ENCODE data around the gene NQO2. TPM values are rescaled to one million over a fixed set of nuclear protein-coding genes. Genes with fewer than 3 reads are reported as not detected.

The NQO2 gene
- total and polyA plus RNA-seq, 2 of the 13 experiments (the other 11 are each of a cell fraction or from before 2014, with no cell fraction given) = 32.2 to 56.5 TPM

DNA sequence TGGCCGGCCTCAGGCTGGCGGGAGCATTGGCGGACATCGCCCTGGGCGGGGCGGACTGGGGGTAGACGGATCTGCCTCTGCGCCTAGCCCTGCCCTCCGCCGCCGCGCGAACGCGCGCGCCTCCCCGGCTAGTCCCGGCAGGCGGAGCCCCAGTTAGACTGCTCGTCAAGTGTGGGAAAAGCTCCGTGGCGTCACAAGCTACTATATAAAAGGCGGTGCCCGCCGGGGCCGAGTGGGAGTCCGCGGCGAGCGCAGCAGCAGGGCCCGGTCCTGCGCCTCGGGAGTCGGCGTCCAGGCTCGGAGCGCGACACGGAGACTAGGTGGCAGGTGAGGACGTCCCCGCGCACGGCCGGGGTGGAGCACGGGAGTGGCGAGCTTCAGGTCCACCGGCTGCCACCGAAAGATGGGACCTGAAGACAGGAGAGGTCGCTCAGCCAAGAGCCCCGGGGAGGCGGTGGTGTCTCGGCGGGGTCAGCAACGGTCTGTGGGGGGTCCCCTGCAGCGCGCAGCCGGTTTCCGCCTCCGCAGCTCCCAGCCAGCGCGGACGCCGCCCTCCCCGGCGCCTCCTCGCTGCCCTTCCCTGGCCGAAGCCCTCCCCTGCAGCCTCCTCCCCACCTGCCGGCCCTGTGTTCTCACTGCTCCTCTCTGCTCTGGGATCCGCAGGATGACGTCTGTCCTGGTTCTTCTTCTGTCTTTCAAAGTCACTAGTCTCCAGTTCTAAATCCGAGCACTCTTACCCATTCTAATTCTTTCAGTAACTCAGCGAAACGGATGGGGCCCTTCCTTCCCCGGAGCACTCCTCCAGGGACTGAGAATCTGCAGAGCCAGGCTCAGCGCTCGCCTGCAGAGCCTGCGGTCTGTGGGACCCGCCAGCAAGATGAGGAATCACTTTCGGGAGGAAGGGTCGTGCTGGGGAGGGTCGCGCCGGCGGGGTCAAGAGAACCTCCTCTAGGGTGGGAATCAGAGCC, 64.3 kb downstream of the NQO2 start (continued):
- TF ChIP-seq GABPB1 (CRISPR knock-in tag; IDR thresholded peaks at IDR 0.05) = peak; percentile 78; the same call in 1 of the 2 replicates
- peak; percentile 90 for TF ChIP-seq ATF7-NPFF (CRISPR knock-in tag; IDR thresholded peaks at IDR 0.05; ENCODE audit: low read depth)
- no peak for TF ChIP-seq SOX6 (IDR thresholded peaks at IDR 0.05)
- TF ChIP-seq SOX6 (CRISPR knock-in tag; IDR thresholded peaks at IDR 0.05) = peak; percentile 73
- TF ChIP-seq MXI1 (IDR thresholded peaks at IDR 0.05; ENCODE audit: borderline replicate concordance, low read depth, low read length) = peak; percentile 30; the same call in 1 of the 3 replicates
- peak; percentile 47; the same call in 1 of the 2 replicates for TF ChIP-seq REL (CRISPR knock-in tag; conservative IDR thresholded peaks at IDR 0.05)
- TF ChIP-seq SRSF1 (optimal IDR thresholded peaks at IDR 0.05; ENCODE audit: low read depth, low read length) = peak; percentile 52
- peak; percentile 89 for TF ChIP-seq ZNF607 (CRISPR knock-in tag; IDR thresholded peaks at IDR 0.05; ENCODE audit: borderline replicate concordance)
- 0 out of 2 replicates have a peak, but pooled peaks have one; percentile 34 for TF ChIP-seq ZNF317 (CRISPR knock-in tag; IDR thresholded peaks at IDR 0.05)
- TF ChIP-seq TSC22D2 (CRISPR knock-in tag; IDR thresholded peaks at IDR 0.05; ENCODE audit: borderline replicate concordance) = no peak
- no peak for TF ChIP-seq ZNF577 (CRISPR knock-in tag; IDR thresholded peaks at IDR 0.05; ENCODE audit: borderline replicate concordance, low read depth)
- peak; percentile 6; the same call in 1 of the 2 replicates for TF ChIP-seq STAG1 (CRISPR knock-in tag; IDR thresholded peaks at IDR 0.05)
- TF ChIP-seq ATAD3A (CRISPR knock-in tag; IDR thresholded peaks at IDR 0.05) = 0 out of 2 replicates have a peak, but pooled peaks have one; percentile 15
- TF ChIP-seq ZNF773 (CRISPR knock-in tag; IDR thresholded peaks at IDR 0.05; ENCODE audit: borderline replicate concordance) = peak; percentile 42; the same call in 1 of the 2 replicates
- 0 out of 2 replicates have a peak, but pooled peaks have one; percentile 28 for TF ChIP-seq MBNL3 (CRISPR knock-in tag; conservative IDR thresholded peaks at IDR 0.05)
- TF ChIP-seq KLF6 (CRISPR knock-in tag; IDR thresholded peaks at IDR 0.05) = peak; percentile 78
- peak; percentile 95 for TF ChIP-seq ZNF430 (CRISPR knock-in tag; IDR thresholded peaks at IDR 0.05)
- TF ChIP-seq ATM (IDR thresholded peaks at IDR 0.05; ENCODE audit: borderline replicate concordance) = no peak
- TF ChIP-seq ERF (CRISPR knock-in tag; IDR thresholded peaks at IDR 0.05) = peak; percentile 82; the same call in 1 of the 2 replicates
- peak; percentile 64; the same call in 1 of the 2 replicates for TF ChIP-seq ZNF569 (CRISPR knock-in tag; IDR thresholded peaks at IDR 0.05; ENCODE audit: borderline replicate concordance)
- peak; percentile 18; the same call in 1 of the 2 replicates for TF ChIP-seq HNF4A (CRISPR knock-in tag; IDR thresholded peaks at IDR 0.05)
- peak; percentile 87; the same call in 1 of the 2 replicates for TF ChIP-seq KLF12 (CRISPR knock-in tag; IDR thresholded peaks at IDR 0.05; ENCODE audit: borderline replicate concordance)
- TF ChIP-seq MED8 (CRISPR knock-in tag; IDR thresholded peaks at IDR 0.05; ENCODE audit: insufficient replicate concordance) = peak; percentile 59
- peak; percentile 81; the same call in 1 of the 2 replicates for TF ChIP-seq ZFP41 (CRISPR knock-in tag; IDR thresholded peaks at IDR 0.05; ENCODE audit: borderline replicate concordance)
- peak; percentile 16; the same call in 1 of the 2 replicates for TF ChIP-seq NFYB (CRISPR knock-in tag; IDR thresholded peaks at IDR 0.05)
- TF ChIP-seq ZNF484 (CRISPR knock-in tag; IDR thresholded peaks at IDR 0.05; ENCODE audit: borderline replicate concordance, low read depth) = peak; percentile 41; the same call in 1 of the 2 replicates
- peak; percentile 33; the same call in 1 of the 2 replicates for TF ChIP-seq ZNF788 (CRISPR knock-in tag; IDR thresholded peaks at IDR 0.05; ENCODE audit: borderline replicate concordance)
- no peak for TF ChIP-seq ZBTB44 (CRISPR knock-in tag; IDR thresholded peaks at IDR 0.05)
